ENCODE data around the gene ZC3H12D.
A peak's percentile ranks its signal among the peaks of the same experiment; 100 is the strongest.
"Not testable (repeated sequence)": the region's sequence is repeated elsewhere in the genome, so short reads cannot be mapped to it uniquely, and the experiment has no call there.

Gene ZC3H12D

DNA sequence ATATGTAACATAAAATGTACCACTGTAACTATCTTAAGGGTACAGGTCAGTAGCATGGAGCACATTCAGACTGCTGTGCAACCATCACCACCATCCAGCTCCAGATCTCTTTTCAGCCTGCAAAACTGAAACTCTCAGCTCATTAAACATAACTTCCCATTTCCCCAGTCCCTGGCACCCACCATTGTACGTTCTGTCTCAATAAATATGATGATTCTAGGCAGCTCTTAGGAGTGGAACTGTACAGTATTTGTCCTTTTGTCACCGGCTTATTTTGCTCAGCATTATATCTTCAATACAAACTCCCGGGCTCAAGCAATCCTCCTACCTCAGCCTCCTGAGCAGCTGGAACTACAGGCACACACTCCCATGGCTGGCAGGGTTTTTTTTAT, 1.5 kb downstream of the ZC3H12D start:
- DNase-seq, result peak; percentile 43

DNA sequence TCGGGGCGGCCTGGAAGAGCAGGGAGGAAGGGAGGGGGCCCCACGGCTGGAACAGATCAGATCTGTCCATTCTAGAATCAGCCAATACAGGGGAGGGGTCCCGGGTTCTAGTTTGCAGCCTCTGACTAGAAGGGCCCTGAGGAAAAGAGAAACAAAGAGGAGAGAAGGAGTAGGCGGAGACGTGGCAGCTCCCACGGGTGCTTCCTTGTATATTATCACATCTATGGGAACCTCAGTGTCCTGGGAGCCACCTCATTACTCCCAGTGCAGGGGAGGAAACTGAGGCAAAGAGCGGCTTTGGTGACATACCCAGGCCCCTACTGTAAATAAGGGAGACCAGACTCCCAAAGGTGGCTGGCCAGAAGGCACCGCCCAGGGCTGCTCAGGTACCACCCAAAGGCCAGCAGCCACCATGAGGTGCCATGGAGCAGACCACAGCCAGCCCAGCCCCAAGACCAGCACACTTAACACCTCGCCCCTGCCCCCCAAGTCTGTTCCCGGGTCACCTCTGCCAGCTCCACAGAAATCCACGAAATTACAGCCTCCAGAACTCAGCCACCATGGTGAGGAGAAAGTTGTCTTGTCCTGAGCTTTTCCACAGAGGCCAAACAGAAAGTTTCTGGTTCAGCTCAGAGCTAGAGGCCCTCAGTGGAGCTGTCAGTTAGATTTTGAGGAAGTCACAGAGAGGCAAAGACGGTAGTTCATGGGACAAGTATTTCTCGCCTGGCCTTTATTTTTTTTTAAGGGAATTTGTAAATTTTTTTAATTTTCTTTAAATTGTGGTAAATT, 2.1 kb downstream of the ZC3H12D start:
- DNase-seq, result peak; percentile 20

DNA sequence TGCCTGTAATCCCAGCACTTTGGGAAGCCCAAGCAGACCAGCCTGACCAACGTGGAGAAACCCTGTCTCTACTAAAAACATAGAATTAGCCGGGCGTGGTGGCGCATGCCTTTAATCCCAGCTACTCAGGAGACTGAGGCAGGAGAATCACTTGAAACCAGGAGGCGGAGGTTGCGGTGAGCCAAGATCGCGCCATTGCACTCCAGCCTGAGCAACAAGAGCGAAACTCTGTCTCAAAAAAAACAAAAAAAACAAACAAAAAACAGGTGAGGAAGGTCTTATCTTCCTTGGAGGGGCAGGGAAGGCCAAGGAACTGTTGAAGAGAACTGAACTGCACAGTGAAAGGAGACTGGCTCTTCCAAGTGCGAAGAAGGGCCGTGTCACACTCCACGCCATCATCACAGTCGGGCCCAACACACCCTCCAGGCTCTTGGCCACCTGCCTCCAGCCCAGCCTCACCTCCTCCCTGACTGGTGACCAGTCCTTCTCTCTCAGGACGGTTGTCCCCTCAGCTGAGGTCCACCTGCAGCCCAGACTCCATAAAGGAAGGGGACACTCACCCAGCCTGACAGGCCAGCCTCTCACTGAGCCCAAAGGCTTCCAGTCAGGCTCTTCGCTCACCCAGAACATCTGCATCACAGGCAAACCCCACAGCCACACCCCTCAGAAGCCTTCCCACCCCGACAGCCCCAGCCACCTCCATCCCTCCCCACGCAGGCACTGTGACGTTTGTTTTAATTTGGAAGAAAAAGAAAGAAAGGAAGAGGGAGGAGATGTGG, 4.1 kb downstream of the ZC3H12D start:
- DNase-seq, result no peak

DNA sequence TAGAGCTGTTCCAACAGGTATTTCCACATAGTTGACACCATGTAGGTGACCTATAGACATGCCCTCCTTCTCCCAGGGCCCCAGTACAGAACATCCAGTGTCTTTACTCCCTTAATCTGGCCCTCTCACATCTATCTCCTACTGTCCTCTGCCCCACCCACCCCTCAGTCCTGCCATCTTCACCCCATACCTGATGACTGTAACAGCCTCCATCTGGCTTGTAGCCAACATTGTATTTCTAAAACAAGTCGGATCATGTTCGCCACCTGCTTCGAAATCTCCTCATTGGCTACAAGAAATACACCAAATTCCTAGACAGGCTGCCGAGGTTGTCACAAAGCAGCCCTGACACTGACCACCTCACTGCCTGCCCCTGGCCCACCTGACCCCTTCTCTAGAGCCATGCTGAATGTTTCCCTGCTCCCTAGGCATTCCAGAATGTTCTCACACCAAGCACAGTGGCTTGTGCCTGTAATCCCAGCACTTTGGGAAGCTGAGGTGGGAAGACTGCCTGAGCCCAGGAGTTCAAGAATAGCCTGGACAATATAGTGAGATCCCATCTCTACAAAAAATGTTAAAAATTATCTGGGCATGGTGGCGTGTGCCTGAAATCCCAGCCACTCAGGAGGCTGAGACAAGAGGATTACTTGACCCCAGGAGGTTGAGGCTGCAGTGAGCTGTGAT, 6.0 kb downstream of the ZC3H12D start:
- no peak for DNase-seq

DNA sequence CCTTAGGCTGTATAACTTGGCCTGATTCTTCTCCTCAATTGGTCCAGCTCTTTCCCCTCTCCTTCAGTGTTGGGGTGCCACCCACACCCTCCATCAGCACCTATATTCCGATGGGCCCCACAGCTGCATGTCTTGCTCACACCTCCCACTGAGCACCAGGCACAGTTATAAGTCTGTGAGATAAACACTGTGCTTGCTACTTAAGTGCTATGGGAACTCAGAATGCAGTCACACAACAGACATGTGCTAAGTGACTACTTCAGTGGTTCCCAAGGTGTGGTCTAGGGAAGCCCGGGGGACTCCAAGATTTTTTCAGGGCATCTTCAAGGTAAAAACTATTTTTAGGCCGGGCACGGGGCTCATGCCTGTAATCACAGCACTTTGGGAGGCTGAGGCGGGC, 7.3 kb downstream of the ZC3H12D start:
- no peak for DNase-seq

DNA sequence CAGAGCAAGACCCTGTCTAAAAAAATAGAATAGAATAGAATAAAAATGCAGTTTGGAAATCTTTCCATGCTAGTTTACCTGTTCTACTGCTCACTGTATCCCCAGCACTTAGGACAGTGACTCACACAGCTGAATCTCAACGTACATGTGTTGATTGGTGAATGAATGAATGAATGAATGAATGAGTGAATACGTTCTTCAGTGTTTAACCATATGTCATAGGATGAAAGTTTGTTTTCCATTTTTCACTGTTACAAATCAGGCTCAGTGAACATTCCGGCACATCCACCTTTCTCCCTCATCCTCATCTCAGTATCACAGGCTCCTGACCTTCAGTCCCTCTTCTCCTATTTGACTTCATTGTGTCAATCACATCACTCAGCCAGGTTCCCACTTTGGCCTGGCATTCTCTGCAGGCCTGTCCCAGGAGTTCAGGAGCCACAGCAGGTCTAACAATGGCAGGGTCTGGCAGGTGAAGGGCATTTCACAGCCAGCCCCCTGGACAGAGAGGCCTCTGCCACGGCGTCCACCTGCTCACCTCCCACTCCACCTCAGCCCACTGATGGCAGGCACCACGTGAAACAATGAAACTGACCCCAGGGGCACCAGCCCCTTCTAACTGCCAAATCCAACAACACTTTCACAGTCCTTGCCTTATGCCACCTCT, 7.9 kb downstream of the ZC3H12D start:
- no peak for DNase-seq

DNA sequence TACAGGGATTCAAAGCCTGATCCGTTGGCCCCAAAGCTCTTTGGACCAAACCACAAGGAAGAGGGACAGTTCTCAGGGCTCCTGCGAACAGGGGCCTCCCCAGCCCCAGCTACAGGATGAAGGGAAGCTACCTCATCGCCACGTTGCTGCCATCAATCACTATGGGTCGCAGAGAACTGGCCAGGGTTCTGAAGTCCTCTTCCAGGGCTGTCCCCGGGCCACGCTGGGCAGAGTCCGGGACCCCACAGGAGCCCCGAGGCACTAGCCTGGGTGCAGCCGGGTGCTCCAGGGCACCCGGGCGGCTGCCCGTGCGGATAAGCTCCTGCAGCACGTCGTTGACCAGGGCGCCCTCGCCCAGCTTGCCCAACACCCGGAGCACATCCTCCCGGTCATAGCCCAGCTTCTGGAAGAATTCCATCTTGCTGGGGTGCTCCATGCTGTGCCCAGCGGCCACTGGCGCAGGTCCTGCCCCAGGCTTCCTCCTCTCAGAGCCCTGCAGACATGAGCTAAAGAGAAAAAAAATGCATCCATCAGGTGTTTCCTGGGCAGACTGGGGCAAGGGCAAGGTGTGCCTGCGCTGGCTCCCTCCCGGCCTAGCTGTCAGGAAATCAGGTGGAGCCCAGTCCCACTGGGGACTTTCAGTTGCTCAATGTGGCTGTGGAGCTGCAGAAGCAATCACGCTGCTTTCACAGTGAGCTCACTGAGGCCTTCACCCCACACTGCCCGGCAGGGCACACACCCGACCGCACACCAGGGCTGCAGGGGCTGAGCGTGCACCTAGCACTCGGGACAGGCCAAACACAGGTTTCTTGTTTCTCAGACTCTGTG, 10.5 kb downstream of the ZC3H12D start:
- peak; percentile 42 for DNase-seq

DNA sequence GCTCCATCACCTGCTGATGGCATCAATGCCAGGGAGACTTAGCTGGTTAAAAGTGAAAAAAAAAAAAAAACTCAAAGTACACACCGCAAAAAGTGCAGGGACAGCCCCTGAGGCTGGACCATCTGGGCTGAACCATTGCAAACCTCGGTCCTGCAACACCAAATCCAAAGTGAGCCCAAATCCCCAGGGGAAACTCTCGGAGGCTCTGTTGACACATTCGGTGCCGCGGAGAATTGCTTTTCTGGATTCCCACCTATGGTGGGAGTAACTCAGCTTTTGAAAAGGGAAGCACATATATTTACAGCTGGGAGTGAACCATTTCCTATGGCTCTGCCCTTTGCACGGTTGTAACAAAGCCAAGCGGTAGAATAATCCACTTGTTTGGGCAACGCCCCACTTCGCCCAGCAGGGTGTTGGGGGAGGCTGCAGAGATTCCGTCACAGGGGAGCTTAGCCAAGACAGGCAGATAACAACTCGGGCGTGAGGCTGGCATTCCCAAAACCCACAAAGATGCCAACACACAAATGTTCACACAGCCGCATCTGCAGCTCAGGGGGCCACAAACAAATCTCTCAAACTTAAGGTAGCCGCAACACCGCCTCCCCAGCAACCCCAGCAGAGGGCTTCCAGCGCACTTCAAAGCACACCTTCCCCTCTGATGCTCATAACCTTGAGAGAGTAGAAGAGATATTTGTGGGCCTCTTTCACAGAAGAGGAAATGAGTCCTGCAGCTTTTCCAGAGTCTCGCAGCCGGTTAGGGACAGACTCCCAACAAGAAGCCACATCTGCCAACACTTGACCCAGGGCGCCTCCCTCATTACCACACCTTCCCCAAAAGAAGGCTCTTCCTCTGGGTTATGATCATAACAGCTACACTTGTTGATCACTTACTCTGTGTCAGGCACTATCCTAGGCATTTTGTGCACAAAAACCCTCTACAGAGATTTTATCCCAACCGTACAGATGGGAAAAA, 11.4 kb downstream of the ZC3H12D start:
- no peak for DNase-seq

DNA sequence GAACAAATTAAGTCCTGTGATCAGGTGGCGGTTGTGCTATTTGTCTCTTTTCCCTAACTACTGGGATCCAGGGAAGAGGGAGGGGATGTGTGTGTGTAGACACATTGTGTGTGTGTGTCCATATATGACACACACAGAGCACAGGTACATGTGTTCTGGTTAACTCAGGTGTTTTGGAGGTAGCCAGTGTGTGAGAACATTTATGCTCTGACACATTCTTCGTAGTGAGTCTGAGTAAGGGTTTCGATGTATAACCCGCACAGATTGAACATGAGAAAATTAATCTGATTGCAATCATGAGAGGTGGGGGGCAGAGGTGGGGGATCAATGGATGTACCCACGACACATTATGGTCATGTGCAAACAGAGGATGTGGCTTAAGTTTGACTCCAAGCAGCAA, 12.6 kb downstream of the ZC3H12D start:
- no peak for DNase-seq

DNA sequence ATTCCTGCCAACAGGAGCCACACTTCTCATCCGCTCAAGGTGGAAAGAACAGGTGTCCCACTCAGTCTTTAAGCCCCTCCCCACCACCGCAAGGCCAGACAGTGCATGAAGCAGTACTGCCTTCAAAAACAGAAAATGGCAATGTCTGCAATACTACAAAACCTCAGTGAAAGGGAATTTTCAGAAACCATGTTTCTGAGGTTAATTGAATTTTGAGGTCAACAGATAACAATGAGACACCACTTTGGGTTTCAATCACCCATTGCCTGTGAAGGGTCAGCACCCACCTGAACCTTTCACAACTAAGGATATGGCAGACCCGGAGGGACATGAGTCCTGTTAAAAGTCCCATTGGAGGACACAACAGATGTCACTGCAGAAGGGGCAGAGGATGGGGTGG, 13.0 kb downstream of the ZC3H12D start:
- DNase-seq, result peak; percentile 63

DNA sequence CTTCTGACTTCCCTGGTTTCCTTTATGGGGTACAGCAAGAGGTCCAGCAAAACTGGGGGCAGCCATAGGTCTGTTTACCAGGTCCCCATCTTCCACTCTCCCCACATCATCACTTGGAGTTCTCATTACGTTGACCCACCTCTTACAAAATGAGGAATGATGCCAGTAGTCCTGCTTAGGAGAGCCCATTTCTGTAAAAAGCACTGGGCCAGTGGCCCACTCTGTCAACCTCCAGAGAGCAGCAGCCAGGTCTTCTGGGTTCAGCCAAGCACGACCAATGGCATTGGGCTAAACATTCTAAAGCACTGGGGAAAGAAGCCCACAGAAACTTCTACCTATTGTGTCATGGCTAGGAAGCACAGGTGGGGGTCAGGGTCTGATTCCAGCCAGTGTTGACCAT, 13.9 kb downstream of the ZC3H12D start:
- no peak for DNase-seq

DNA sequence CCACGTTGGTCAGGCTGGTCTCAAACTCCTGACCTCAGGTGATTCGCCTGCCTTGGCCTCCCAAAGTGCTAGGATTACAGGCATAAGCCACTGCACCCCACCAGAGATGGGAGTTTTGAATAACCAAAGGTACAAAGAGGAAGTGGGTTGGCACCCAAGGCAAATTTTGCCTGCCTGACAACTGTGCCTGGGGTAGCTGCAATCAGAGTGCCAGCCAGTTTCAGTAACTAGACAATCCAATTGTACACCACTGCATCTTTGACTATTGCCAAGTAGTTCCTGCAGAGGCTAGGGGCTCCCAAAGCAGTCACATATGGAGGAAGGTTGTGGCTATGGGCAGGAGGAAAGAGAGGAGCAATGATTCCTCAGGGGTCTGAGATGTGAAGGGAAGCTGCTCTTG, 16.6 kb downstream of the ZC3H12D start:
- DNase-seq, result peak; percentile 54

DNA sequence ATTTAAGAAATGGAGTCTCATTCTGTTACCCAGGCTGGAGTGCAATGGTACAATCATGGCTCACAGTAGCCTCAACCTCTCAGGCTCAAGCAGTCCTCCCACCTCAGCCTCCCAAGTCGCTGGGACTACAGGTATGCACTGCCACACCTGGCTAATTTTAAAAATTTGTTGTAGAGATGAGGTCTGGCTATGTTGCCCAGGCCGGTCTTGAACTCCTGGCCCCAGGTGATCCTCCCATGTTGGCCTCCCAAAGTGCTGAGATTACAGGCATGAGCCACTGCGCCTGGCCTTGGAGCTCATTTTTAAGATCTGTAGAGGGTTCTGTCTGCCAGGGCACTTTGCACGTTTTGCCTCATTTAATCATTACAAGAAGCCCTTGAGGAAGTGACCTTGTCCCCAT, 17.5 kb downstream of the ZC3H12D start:
- no peak for DNase-seq

DNA sequence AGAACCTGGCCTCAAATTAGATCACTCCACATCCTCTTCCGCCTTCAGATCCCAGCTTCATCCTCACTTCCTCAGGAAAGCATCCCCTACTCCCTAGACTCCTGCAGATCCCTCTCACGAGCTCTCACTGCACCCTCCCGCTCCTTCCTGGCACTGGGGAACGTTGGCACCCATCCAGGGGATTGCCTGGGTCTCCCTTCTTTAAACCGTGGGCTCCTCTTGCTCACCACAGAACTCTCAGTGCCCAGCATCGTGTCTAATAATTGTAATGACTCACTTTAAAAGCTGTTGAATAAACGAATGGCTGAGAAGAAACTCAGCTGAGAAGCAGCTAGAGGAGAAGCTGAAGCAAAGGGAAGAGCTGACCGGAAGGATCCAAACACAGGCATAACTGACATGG, 20.4 kb downstream of the ZC3H12D start:
- DNase-seq, result no peak

DNA sequence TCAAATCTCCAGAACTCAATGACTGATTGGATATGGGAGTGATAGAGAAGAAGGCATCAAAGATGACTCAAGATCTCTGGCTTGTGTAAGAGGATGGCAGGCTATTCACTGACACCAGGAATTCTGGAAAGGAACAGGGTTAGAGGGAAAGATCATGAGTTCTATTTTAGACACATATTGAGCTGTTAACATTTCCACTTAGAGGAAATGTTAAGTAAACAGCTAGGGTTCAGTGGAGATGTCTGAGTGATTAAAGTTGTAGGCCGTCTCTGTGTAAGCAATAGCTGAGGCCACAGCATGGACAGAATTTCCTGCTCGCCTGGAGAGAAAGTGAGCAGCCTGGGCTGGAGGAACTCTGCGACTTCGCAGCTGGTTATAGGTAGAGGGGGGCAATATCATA, 21.0 kb downstream of the ZC3H12D start:
- no peak for DNase-seq

DNA sequence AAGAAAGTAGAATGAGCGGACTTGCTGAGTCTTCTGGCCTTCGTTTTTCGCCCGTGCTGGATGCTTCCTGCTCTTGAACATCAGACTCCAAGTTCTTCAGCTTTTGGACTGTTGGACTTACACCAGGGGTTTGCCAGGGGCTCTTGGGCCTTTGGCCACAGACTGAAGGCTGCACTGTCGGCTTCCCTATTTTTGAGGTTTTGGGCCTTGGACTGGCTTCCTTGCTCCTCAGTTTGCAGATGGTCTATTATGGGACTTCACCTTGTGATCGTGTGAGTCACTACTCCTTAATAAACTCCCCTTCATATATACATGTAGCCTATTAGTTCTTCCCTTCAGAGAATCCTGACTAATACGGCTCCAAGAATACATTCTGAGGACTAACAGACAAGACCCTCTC, 22.1 kb downstream of the ZC3H12D start:
- DNase-seq, result not testable (repeated sequence)

DNA sequence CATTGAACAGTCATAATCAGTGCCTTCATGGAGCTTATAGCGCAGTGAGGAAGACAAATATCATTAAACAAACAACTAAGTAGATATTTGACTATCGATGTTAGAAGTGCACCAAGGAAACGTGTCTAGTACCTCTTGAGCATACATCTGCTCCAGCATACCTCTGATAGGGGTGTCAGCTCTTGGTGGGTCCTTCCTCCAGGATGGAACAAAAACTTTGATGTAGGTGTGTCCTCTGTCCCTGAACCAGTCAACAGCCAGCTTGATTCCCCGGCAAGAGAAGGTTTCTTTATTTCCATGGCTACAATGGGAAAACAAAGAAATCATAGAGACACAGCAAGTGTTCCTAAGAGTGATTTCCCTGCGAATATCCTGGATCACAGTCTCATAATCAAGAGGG, 23.1 kb downstream of the ZC3H12D start:
- DNase-seq, result no peak

DNA sequence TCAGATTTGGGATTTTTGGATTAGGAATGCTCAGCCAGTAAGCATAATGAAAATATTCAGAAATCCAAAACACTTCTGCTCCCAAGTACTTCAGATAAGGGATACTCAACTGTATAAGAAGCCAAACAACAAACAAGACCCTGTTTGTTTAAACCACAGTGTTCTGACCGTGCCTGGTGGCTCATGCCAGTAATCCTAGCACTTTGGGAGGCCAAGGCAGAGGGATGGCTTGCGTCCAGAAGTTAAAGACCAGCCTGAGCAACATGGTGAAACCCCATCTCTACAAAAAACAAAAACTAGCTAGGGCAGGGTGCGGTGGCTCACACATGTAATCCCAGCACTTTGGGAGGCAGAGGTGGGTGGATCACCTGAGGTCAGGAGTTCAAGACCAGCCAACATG, 24.6 kb downstream of the ZC3H12D start:
- not testable (repeated sequence) for DNase-seq

DNA sequence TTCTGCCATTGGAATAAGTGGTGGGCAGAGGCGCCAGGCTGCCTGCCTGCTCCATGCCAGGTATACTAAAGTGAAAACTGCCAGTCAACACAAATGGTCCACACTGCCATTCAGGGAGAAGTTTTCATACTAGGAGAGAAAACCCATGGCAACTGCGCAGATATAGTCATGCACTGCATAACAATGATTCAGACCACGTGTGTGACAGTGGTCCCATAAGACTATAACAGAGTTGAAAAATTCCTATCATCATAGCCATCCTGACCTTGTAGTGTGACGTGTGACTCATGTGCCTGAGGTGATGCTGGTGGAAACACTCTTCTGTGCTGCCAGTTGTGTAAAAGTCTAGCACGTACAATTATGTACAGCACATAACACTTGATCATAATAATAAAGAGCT, 25.1 kb downstream of the ZC3H12D start:
- DNase-seq, result no peak

DNA sequence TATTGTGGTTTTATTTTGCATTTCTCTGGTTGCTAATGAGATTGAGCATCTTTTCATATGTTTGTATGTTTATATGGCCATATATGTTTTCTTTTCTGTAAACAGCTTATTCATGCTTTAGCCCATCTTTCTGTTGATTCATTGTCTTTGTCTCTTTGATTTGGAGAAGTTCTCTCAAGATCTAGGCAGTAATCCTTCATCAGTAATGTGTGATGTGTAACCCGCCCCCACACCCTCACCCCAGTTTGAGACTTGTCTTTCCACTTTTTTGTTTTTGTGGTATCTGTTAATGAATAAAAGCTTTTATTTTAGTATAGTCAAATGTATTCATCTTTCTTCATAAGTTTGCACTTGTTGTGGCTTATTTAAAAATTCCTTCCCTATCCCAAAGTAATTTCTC, 26.0 kb downstream of the ZC3H12D start:
- no peak for DNase-seq

DNA sequence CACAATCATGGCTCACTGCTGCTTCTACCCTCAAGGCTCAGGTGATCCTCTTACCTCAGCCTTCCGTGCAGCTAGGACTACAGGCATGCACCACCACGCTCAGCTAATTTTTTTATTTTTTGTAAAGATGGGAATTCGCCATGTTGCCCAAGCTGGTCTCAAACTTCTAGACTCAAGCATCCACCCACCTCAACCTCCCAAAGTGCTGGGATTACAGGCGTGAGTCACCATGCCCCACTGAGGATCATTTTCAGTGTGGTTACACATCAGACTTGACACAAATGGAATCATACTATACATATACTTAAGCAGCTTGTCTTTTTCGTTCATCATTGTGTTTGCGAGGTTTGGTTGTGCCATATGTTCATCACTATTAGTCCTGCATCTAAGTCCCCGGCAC, 26.6 kb downstream of the ZC3H12D start:
- DNase-seq, result no peak

Measured in RPMI8226 (cell line).